ENCODE results near the gene SIRT3. TPM values are rescaled to one million over a fixed set of nuclear protein-coding genes. Genes with fewer than 3 reads are reported as not detected.

The SIRT3 gene
- polyA plus RNA-seq, 3 donors = 4.3 to 23.7 (median 4.3) TPM

- Histone ChIP-seq H3K27ac (ENCODE audit: low read depth in 1 of 2, low read length in 2 of 2) (peak overlapping the region; percentile 99 to 100), H3K4me3 (replicated peaks in 1 of 3; ENCODE audit: low read depth in 2 of 3, low read length in 3 of 3) (no peak overlapping the region), H2AFZ (ENCODE audit: insufficient read depth, low read depth, low read length, poor library complexity, severe bottlenecking) (no peak overlapping the region), H3K4me1 (ENCODE audit: control insufficient read depth in 1 of 2, insufficient read depth in 2 of 2, low read length in 2 of 2) (peaks cover 41 to 45% of the 10 kb centered on the region in 2 donors), H3K36me3 (replicated peaks in 1 of 2; ENCODE audit: control insufficient read depth in 1 of 2, insufficient read depth in 2 of 2, low read length in 2 of 2) (no peaks in the 10 kb centered on the region), H3K79me2 (ENCODE audit: insufficient read depth, low read length) (no peaks in the 10 kb centered on the region), H3K4me2 (replicated peaks; ENCODE audit: extremely low read depth, low read length, poor library complexity, severe bottlenecking) (no peak overlapping the region), H3K9ac (ENCODE audit: insufficient read depth, low read length, poor library complexity, severe bottlenecking) (peak overlapping the region; percentile 87), H3K27me3 (ENCODE audit: control insufficient read depth in 2 of 2, insufficient read depth in 2 of 2, low read length in 2 of 2) (no peaks in the 10 kb centered on the region), H4K20me1 (ENCODE audit: insufficient read depth, low read length) (no peaks in the 10 kb centered on the region), H3K9me3 (replicated peaks in 1 of 2; ENCODE audit: control insufficient read depth in 1 of 2, insufficient read depth in 1 of 2, low read length in 2 of 2) (peaks cover 0 to 5% of the 10 kb centered on the region in 2 donors)
- peaks cover 0 to 7% (median 0%) of the 10 kb centered on the region in 3 donors for H3K27me3 Mint-ChIP-seq (ENCODE audit: low read depth in 3 of 3)
- no peak for TF ChIP-seq CTCF (IDR thresholded peaks at IDR 0.05)
- peak overlapping the region; percentile 97 to 100 (median 99) for H3K27ac Mint-ChIP-seq
- H3K9me3 Mint-ChIP-seq = peaks cover 0 to 8% (median 4%) of the 10 kb centered on the region in 7 donors
- 82% methylated on average over 15 of the region's 18 CpGs for WGBS (ENCODE audit: insufficient coverage)
- H3K4me1 Mint-ChIP-seq = peaks cover 41% of the 10 kb centered on the region
- intact Hi-C loops (cut with micrococcal nuclease) = no loop called here
- DNase-seq = peak in 1 of 3 donors; percentile 21
- H3K4me3 Mint-ChIP-seq = no peak overlapping the region
- peaks cover 0 to 2% of the 10 kb centered on the region in 2 donors for H3K36me3 Mint-ChIP-seq
Measured at GRCh38 chr11:270451-271318, 34.5 kb upstream of the SIRT3 start.

- WGBS (ENCODE audit: insufficient coverage) = 0% methylated on average over 8 of the region's 21 CpGs
- peaks cover 35% of the 10 kb centered on the region for H3K4me1 Mint-ChIP-seq
Measured at GRCh38 chr11:269146-269890, 33.2 kb upstream of the SIRT3 start.

More at GRCh38 chr11:269146-269890, 33.2 kb upstream of the SIRT3 start:
- Histone ChIP-seq H3K4me3 (replicated peaks in 1 of 3; ENCODE audit: low read depth in 2 of 3, low read length in 3 of 3) (peak overlapping the region; percentile 47 to 77 (median 55)), H3K27ac (ENCODE audit: low read depth in 1 of 2, low read length in 2 of 2) (peak overlapping the region; percentile 99 to 100), H4K20me1 (ENCODE audit: insufficient read depth, low read length) (no peaks in the 10 kb centered on the region), H3K36me3 (replicated peaks in 1 of 2; ENCODE audit: control insufficient read depth in 1 of 2, insufficient read depth in 2 of 2, low read length in 2 of 2) (no peaks in the 10 kb centered on the region), H3K4me2 (replicated peaks; ENCODE audit: extremely low read depth, low read length, poor library complexity, severe bottlenecking) (peak overlapping the region; percentile 81), H3K79me2 (ENCODE audit: insufficient read depth, low read length) (no peaks in the 10 kb centered on the region), H2AFZ (ENCODE audit: insufficient read depth, low read depth, low read length, poor library complexity, severe bottlenecking) (peak overlapping the region; percentile 3), H3K27me3 (ENCODE audit: control insufficient read depth in 2 of 2, insufficient read depth in 2 of 2, low read length in 2 of 2) (no peaks in the 10 kb centered on the region), H3K4me1 (ENCODE audit: control insufficient read depth in 1 of 2, insufficient read depth in 2 of 2, low read length in 2 of 2) (peaks cover 37% of the 10 kb centered on the region in 2 donors), H3K9me3 (replicated peaks in 1 of 2; ENCODE audit: control insufficient read depth in 1 of 2, insufficient read depth in 1 of 2, low read length in 2 of 2) (peaks cover 0 to 5% of the 10 kb centered on the region in 2 donors), H3K9ac (ENCODE audit: insufficient read depth, low read length, poor library complexity, severe bottlenecking) (peak overlapping the region; percentile 87)
- Mint-ChIP-seq H3K27ac (peak overlapping the region; percentile 97 to 100 (median 99)), H3K27me3 (ENCODE audit: low read depth in 3 of 3) (peaks cover 0 to 9% (median 2%) of the 10 kb centered on the region in 3 donors), H3K36me3 (peaks cover 0 to 2% of the 10 kb centered on the region in 2 donors), H3K9me3 (peaks cover 0 to 8% (median 4%) of the 10 kb centered on the region in 7 donors), H3K4me3 (peak overlapping the region; percentile 84 to 99)
- intact Hi-C loops (cut with micrococcal nuclease) = loop anchor here (2.0 to 5.0 kb wide), 4 partner anchors 33 to 235 kb away; partner anchors contain the start of genes PSMD13 (in 2 of the 2), SIRT3 (in 2 of the 2), BET1L (in 1 of the 2) and IFITM2 (in 1 of the 2)
- peak; percentile 55 for TF ChIP-seq CTCF (IDR thresholded peaks at IDR 0.05)
- peak; percentile 96 to 99 (median 97) for DNase-seq
